Measurements from ENCODE around the gene ZC2HC1C.

ZC2HC1C gene

GRCh38 chr14:75107186-75107585 lies 37.7 kb downstream of the ZC2HC1C start:
- peaks cover 44 to 64% of the 10 kb centered on the region in 2 donors for H3K36me3 ChIP-seq (ENCODE audit: control insufficient read depth in 2 of 2, insufficient read depth in 2 of 2, low read length in 2 of 2)
- no peaks in the 10 kb centered on the region for H3K4me1 ChIP-seq (ENCODE audit: control insufficient read depth in 2 of 2, insufficient read depth in 2 of 2, low read length in 2 of 2)
- H3K9ac ChIP-seq (ENCODE audit: low read depth in 1 of 2, low read length in 2 of 2): no peak overlapping the region
- no peaks in the 10 kb centered on the region for H3K27me3 ChIP-seq (ENCODE audit: control insufficient read depth in 2 of 2, insufficient read depth in 2 of 2, low read length in 2 of 2)
- no peak overlapping the region for H3K27ac ChIP-seq (ENCODE audit: low read depth in 2 of 2, low read length in 2 of 2)
- no peaks in the 10 kb centered on the region for H3K9me3 ChIP-seq (ENCODE audit: control insufficient read depth in 2 of 2, low read length in 2 of 2)
- H3K4me3 ChIP-seq (ENCODE audit: low read length in 2 of 2): no peak overlapping the region

- no peaks in the 10 kb centered on the region for H3K4me1 ChIP-seq (ENCODE audit: control insufficient read depth in 2 of 2, insufficient read depth in 2 of 2, low read length in 2 of 2)
- H3K27me3 ChIP-seq (ENCODE audit: control insufficient read depth in 2 of 2, insufficient read depth in 2 of 2, low read length in 2 of 2): no peaks in the 10 kb centered on the region
- no peak overlapping the region for H3K4me3 ChIP-seq (ENCODE audit: low read length in 2 of 2)
- peaks cover 69 to 75% of the 10 kb centered on the region in 2 donors for H3K36me3 ChIP-seq (ENCODE audit: control insufficient read depth in 2 of 2, insufficient read depth in 2 of 2, low read length in 2 of 2)
- H3K27ac ChIP-seq (ENCODE audit: low read depth in 2 of 2, low read length in 2 of 2): no peak overlapping the region
- H3K9ac ChIP-seq (ENCODE audit: low read depth in 1 of 2, low read length in 2 of 2): no peak overlapping the region
- no peaks in the 10 kb centered on the region for H3K9me3 ChIP-seq (ENCODE audit: control insufficient read depth in 2 of 2, low read length in 2 of 2)
Measured at GRCh38 chr14:75109877-75110276, 40.4 kb downstream of the ZC2HC1C start.

- Histone ChIP-seq H3K27ac (ENCODE audit: low read depth in 2 of 2, low read length in 2 of 2) (no peak overlapping the region), H3K36me3 (ENCODE audit: control insufficient read depth in 2 of 2, insufficient read depth in 2 of 2, low read length in 2 of 2) (peaks cover 71 to 75% of the 10 kb centered on the region in 2 donors), H3K9me3 (ENCODE audit: control insufficient read depth in 2 of 2, low read length in 2 of 2) (no peaks in the 10 kb centered on the region), H3K4me3 (ENCODE audit: low read length in 2 of 2) (no peak overlapping the region), H3K4me1 (ENCODE audit: control insufficient read depth in 2 of 2, insufficient read depth in 2 of 2, low read length in 2 of 2) (no peaks in the 10 kb centered on the region), H3K27me3 (ENCODE audit: control insufficient read depth in 2 of 2, insufficient read depth in 2 of 2, low read length in 2 of 2) (no peaks in the 10 kb centered on the region), H3K9ac (ENCODE audit: low read depth in 1 of 2, low read length in 2 of 2) (no peak overlapping the region)
Measured at GRCh38 chr14:75113932-75114539, 44.6 kb downstream of the ZC2HC1C start.

- H3K9me3 ChIP-seq (ENCODE audit: control insufficient read depth in 2 of 2, low read length in 2 of 2): no peaks in the 10 kb centered on the region
- H3K9ac ChIP-seq (ENCODE audit: low read depth in 1 of 2, low read length in 2 of 2): no peak overlapping the region
- no peaks in the 10 kb centered on the region for H3K4me1 ChIP-seq (ENCODE audit: control insufficient read depth in 2 of 2, insufficient read depth in 2 of 2, low read length in 2 of 2)
- H3K27me3 ChIP-seq (ENCODE audit: control insufficient read depth in 2 of 2, insufficient read depth in 2 of 2, low read length in 2 of 2): no peaks in the 10 kb centered on the region
- no peak overlapping the region for H3K27ac ChIP-seq (ENCODE audit: low read depth in 2 of 2, low read length in 2 of 2)
- H3K36me3 ChIP-seq (ENCODE audit: control insufficient read depth in 2 of 2, insufficient read depth in 2 of 2, low read length in 2 of 2): peaks cover 37 to 54% of the 10 kb centered on the region in 2 donors
- no peak overlapping the region for H3K4me3 ChIP-seq (ENCODE audit: low read length in 2 of 2)
Measured at GRCh38 chr14:75119056-75119455, 49.6 kb downstream of the ZC2HC1C start.

GRCh38 chr14:75120541-75121291 lies 51.3 kb downstream of the ZC2HC1C start:
- Histone ChIP-seq H3K4me3 (ENCODE audit: low read length in 2 of 2) (no peak overlapping the region), H3K27ac (ENCODE audit: low read depth in 2 of 2, low read length in 2 of 2) (no peak overlapping the region), H3K4me1 (ENCODE audit: control insufficient read depth in 2 of 2, insufficient read depth in 2 of 2, low read length in 2 of 2) (peaks cover 2 to 8% of the 10 kb centered on the region in 2 donors), H3K36me3 (ENCODE audit: control insufficient read depth in 2 of 2, insufficient read depth in 2 of 2, low read length in 2 of 2) (peaks cover 25 to 40% of the 10 kb centered on the region in 2 donors), H3K27me3 (ENCODE audit: control insufficient read depth in 2 of 2, insufficient read depth in 2 of 2, low read length in 2 of 2) (no peaks in the 10 kb centered on the region), H3K9me3 (ENCODE audit: control insufficient read depth in 2 of 2, low read length in 2 of 2) (no peaks in the 10 kb centered on the region), H3K9ac (ENCODE audit: low read depth in 1 of 2, low read length in 2 of 2) (no peak overlapping the region)

GRCh38 chr14:75121552-75121951 lies 52.1 kb downstream of the ZC2HC1C start:
- no peak overlapping the region for H3K9ac ChIP-seq (ENCODE audit: low read depth in 1 of 2, low read length in 2 of 2)
- no peak overlapping the region for H3K27ac ChIP-seq (ENCODE audit: low read depth in 2 of 2, low read length in 2 of 2)
- no peaks in the 10 kb centered on the region for H3K9me3 ChIP-seq (ENCODE audit: control insufficient read depth in 2 of 2, low read length in 2 of 2)
- no peak overlapping the region for H3K4me3 ChIP-seq (ENCODE audit: low read length in 2 of 2)
- H3K4me1 ChIP-seq (ENCODE audit: control insufficient read depth in 2 of 2, insufficient read depth in 2 of 2, low read length in 2 of 2): peaks cover 7 to 12% of the 10 kb centered on the region in 2 donors
- peaks cover 17 to 35% of the 10 kb centered on the region in 2 donors for H3K36me3 ChIP-seq (ENCODE audit: control insufficient read depth in 2 of 2, insufficient read depth in 2 of 2, low read length in 2 of 2)
- no peaks in the 10 kb centered on the region for H3K27me3 ChIP-seq (ENCODE audit: control insufficient read depth in 2 of 2, insufficient read depth in 2 of 2, low read length in 2 of 2)

- H3K27ac ChIP-seq (ENCODE audit: low read depth in 2 of 2, low read length in 2 of 2): no peak overlapping the region
Measured at GRCh38 chr14:75123991-75124390, 54.5 kb downstream of the ZC2HC1C start.

GRCh38 chr14:75125617-75126016 lies 56.2 kb downstream of the ZC2HC1C start:
- H3K36me3 ChIP-seq (ENCODE audit: control insufficient read depth in 2 of 2, insufficient read depth in 2 of 2, low read length in 2 of 2): peaks cover 3 to 6% of the 10 kb centered on the region in 2 donors
- peak overlapping the region; percentile 83 to 86 for H3K4me3 ChIP-seq (ENCODE audit: low read length in 2 of 2)
- no peak overlapping the region for H3K27ac ChIP-seq (ENCODE audit: low read depth in 2 of 2, low read length in 2 of 2)
- no peaks in the 10 kb centered on the region for H3K9me3 ChIP-seq (ENCODE audit: control insufficient read depth in 2 of 2, low read length in 2 of 2)
- no peaks in the 10 kb centered on the region for H3K27me3 ChIP-seq (ENCODE audit: control insufficient read depth in 2 of 2, insufficient read depth in 2 of 2, low read length in 2 of 2)
- H3K4me1 ChIP-seq (ENCODE audit: control insufficient read depth in 2 of 2, insufficient read depth in 2 of 2, low read length in 2 of 2): peaks cover 22% of the 10 kb centered on the region in 2 donors
- peak overlapping the region in 1 of 2 donors; percentile 90 for H3K9ac ChIP-seq (ENCODE audit: low read depth in 1 of 2, low read length in 2 of 2)

More at GRCh38 chr14:75123991-75124390, 54.5 kb downstream of the ZC2HC1C start:
- Histone ChIP-seq H3K9ac (ENCODE audit: low read depth in 1 of 2, low read length in 2 of 2) (no peak overlapping the region), H3K36me3 (ENCODE audit: control insufficient read depth in 2 of 2, insufficient read depth in 2 of 2, low read length in 2 of 2) (peaks cover 8 to 19% of the 10 kb centered on the region in 2 donors), H3K4me3 (ENCODE audit: low read length in 2 of 2) (no peak overlapping the region), H3K4me1 (ENCODE audit: control insufficient read depth in 2 of 2, insufficient read depth in 2 of 2, low read length in 2 of 2) (peaks cover 22% of the 10 kb centered on the region in 2 donors), H3K9me3 (ENCODE audit: control insufficient read depth in 2 of 2, low read length in 2 of 2) (no peaks in the 10 kb centered on the region), H3K27me3 (ENCODE audit: control insufficient read depth in 2 of 2, insufficient read depth in 2 of 2, low read length in 2 of 2) (no peaks in the 10 kb centered on the region)

GRCh38 chr14:75126121-75126544 lies 56.7 kb downstream of the ZC2HC1C start:
- peaks cover 1 to 3% of the 10 kb centered on the region in 2 donors for H3K36me3 ChIP-seq (ENCODE audit: control insufficient read depth in 2 of 2, insufficient read depth in 2 of 2, low read length in 2 of 2)
- H3K27ac ChIP-seq (ENCODE audit: low read depth in 2 of 2, low read length in 2 of 2): peak overlapping the region; percentile 96 to 97
- peak overlapping the region; percentile 83 to 86 for H3K4me3 ChIP-seq (ENCODE audit: low read length in 2 of 2)
- H3K9me3 ChIP-seq (ENCODE audit: control insufficient read depth in 2 of 2, low read length in 2 of 2): no peaks in the 10 kb centered on the region
- peak overlapping the region; percentile 89 to 90 for H3K9ac ChIP-seq (ENCODE audit: low read depth in 1 of 2, low read length in 2 of 2)
- H3K27me3 ChIP-seq (ENCODE audit: control insufficient read depth in 2 of 2, insufficient read depth in 2 of 2, low read length in 2 of 2): no peaks in the 10 kb centered on the region
- H3K4me1 ChIP-seq (ENCODE audit: control insufficient read depth in 2 of 2, insufficient read depth in 2 of 2, low read length in 2 of 2): peaks cover 22% of the 10 kb centered on the region in 2 donors
